ENCODE data around the gene FAM124B. TPM values are rescaled to one million over a fixed set of nuclear protein-coding genes. Genes with fewer than 3 reads are reported as not detected.
A peak's percentile ranks its signal among the peaks of the same experiment; 100 is the strongest.

The FAM124B gene
- total and polyA plus RNA-seq, 2 of the 8 experiments (the other 6 are each of a cell fraction or from before 2014, with no cell fraction given) = 2.1 to 2.6 TPM

DNA sequence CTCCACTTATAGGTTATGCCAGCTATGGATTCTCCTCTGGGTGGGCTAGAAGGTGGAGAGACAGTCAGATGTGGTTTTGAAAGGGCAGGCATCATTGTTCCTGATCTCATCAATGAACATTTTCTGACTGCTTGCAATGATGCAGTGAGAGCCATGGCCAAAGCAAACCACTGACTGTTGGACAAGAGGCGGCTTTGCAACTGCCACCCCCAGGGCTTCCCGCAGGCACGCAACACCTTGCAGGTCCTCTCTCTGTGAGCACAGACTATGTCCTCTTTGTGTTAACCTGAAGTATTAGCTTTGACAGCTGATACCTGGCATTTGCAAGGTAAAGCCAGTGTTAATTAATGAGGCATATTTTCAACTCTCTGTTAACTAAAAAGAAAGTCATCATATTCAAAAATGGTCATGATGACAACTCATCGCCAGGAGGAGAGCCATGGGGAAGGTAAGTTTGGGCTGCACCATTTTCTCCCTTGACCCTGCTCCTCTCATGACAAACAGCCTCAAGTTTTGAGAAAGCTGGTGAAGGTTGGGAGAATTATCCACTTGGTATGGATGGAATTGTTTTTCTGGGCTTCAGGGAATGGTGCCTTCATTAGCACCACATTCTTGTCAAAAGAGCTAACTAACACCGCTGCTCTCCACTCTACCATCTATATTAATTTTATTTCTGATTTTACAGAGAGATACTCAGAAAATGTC is 14.9 kb upstream of the FAM124B start:
- no peak overlapping the region for H3K56ac ChIP-seq (replicated peaks; ENCODE audit: insufficient read length, low read depth, low read length)
- no peak overlapping the region for H4K8ac ChIP-seq (ENCODE audit: extremely low read depth, insufficient read depth, low read length)
- FAIRE-seq (no peak), DNase-seq (ENCODE audit: low read depth in 1 of 2, low spot score in 2 of 2) (no peak)
- 0 out of 4 replicates have a peak, but pooled peaks cover 0 to 2% of the 10 kb centered on the region in 2 experiments for H3K9me3 ChIP-seq (ENCODE audit: insufficient read depth in 2 of 2, low read depth in 1 of 2, low read length in 1 of 2)
- 91% methylated on average over 4 of the region's 5 CpGs; no CpG with 5 or more reads in 1 of the 2 experiments for WGBS, 2 experiments (ENCODE audit: extremely low coverage in 1 of 2, insufficient coverage in 1 of 2, insufficient read length in 1 of 2, insufficient replicate concordance in 2 of 2, low coverage in 1 of 2, low lambda C conversion rate in 2 of 2, missing lambda C conversion rate in 1 of 2)
- no peak overlapping the region for H3K18ac ChIP-seq (ENCODE audit: extremely low read depth, low read length)
- H3K79me1 ChIP-seq (ENCODE audit: low read depth, low read length) = no peaks in the 10 kb centered on the region
- H4K5ac ChIP-seq (ENCODE audit: insufficient read length, low read depth, low read length) = no peak overlapping the region
- H4K20me1 ChIP-seq (replicated peaks in 1 of 2; ENCODE audit: control insufficient read depth in 1 of 2, insufficient read depth in 2 of 2, low read length in 2 of 2) = no peaks in the 10 kb centered on the region
- no peak overlapping the region for H2BK12ac ChIP-seq (ENCODE audit: low read depth, low read length)
- no peak overlapping the region for H3K23ac ChIP-seq (ENCODE audit: insufficient read length)
- H3K36me3 ChIP-seq (ENCODE audit: control insufficient read depth in 2 of 4, insufficient read depth in 4 of 4, low read length in 3 of 4) = no peaks in the 10 kb centered on the region
- H2BK20ac ChIP-seq (ENCODE audit: low read length) = no peak overlapping the region
- H3K27me3 ChIP-seq (replicated peaks in 1 of 4; ENCODE audit: control insufficient read depth in 3 of 4, extremely low read depth in 1 of 4, insufficient read depth in 3 of 4, low read length in 3 of 4) = no peaks in the 10 kb centered on the region
- no peak overlapping the region for H2AK5ac ChIP-seq (ENCODE audit: low read depth, low read length)
- no peak overlapping the region for H3K4me3 ChIP-seq (ENCODE audit: extremely low read depth in 1 of 4, insufficient read depth in 2 of 4, low read depth in 3 of 4, low read length in 4 of 4)
- no peak overlapping the region for H2AFZ ChIP-seq (ENCODE audit: low read length)
- no peak overlapping the region for H3K9ac ChIP-seq (replicated peaks in 1 of 4; ENCODE audit: extremely low read depth in 1 of 4, low read depth in 3 of 4, low read length in 3 of 4)
- H4K91ac ChIP-seq (replicated peaks; ENCODE audit: insufficient read length, low read length) = no peak overlapping the region
- no peaks in the 10 kb centered on the region for H3K79me2 ChIP-seq (ENCODE audit: control insufficient read depth in 1 of 2, insufficient read depth in 2 of 2, low read length in 2 of 2)
- H3K4ac ChIP-seq (replicated peaks; ENCODE audit: insufficient read length, low read depth, low read length) = no peak overlapping the region
- TF ChIP-seq KDM1A (IDR thresholded peaks at IDR 0.05; ENCODE audit: borderline replicate concordance, low read length) (no peak), KDM4A (IDR thresholded peaks at IDR 0.05; ENCODE audit: low read depth, low read length, severe bottlenecking) (no peak), CREB1 (IDR thresholded peaks at IDR 0.05) (no peak), JUND (IDR thresholded peaks at IDR 0.05; ENCODE audit: low read length) (no peak)
- TF ChIP-seq, protein P1, sequence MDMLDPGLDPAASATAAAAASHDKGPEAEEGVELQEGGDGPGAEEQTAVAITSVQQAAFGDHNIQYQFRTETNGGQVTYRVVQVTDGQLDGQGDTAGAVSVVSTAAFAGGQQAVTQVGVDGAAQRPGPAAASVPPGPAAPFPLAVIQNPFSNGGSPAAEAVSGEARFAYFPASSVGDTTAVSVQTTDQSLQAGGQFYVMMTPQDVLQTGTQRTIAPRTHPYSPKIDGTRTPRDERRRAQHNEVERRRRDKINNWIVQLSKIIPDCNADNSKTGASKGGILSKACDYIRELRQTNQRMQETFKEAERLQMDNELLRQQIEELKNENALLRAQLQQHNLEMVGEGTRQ (IDR thresholded peaks at IDR 0.05; ENCODE audit: low read length) = no peak
- ChIA-PET CTCF (ENCODE audit: partially characterized antibody) (interaction anchor here (0.5 to 1.4 kb wide), 4 partner anchors 44 to 234 kb away, joined by 3 to 4 read pairs (median 3); no protein-coding TSS in a partner anchor), POLR2A (ENCODE audit: partially characterized antibody) (interaction anchor here (0.7 to 2.1 kb wide), 2 partner anchors 13 to 32 kb away, joined by 3 to 6 read pairs; no protein-coding TSS in a partner anchor)
- H3K14ac ChIP-seq (ENCODE audit: insufficient read length) = peak overlapping the region; percentile 23
- H2BK15ac ChIP-seq (ENCODE audit: low read length) = no peak overlapping the region
- no peak overlapping the region for H3K27ac ChIP-seq (ENCODE audit: low read depth, low read length)
- no peaks in the 10 kb centered on the region for H3K23me2 ChIP-seq (ENCODE audit: low read depth, low read length)
- H2BK120ac ChIP-seq (replicated peaks; ENCODE audit: low read depth, low read length) = no peak overlapping the region
- H2BK5ac ChIP-seq (ENCODE audit: low read depth, low read length) = no peak overlapping the region
- no peak overlapping the region for H3K4me2 ChIP-seq (ENCODE audit: insufficient read depth in 1 of 2, low read depth in 2 of 2, low read length in 2 of 2)
- H3K4me1 ChIP-seq (replicated peaks in 1 of 4; ENCODE audit: control insufficient read depth in 3 of 4, insufficient read depth in 4 of 4, low read length in 3 of 4) = peaks cover 0 to 4% (median 0%) of the 10 kb centered on the region in 4 experiments; a peak in 1 of 7 replicates

All from H1 (cell line).